ENCODE results near the gene SHLD1.

The SHLD1 gene

GRCh38 chr20:5781798-5782750 is 31.9 kb downstream of the SHLD1 start:
- TF ChIP-seq CTCF (IDR thresholded peaks at IDR 0.05; ENCODE audit: low read depth, low read length), result no peak
- DNase-seq (ENCODE audit: extremely low read depth, low read depth), result no peak

DNA sequence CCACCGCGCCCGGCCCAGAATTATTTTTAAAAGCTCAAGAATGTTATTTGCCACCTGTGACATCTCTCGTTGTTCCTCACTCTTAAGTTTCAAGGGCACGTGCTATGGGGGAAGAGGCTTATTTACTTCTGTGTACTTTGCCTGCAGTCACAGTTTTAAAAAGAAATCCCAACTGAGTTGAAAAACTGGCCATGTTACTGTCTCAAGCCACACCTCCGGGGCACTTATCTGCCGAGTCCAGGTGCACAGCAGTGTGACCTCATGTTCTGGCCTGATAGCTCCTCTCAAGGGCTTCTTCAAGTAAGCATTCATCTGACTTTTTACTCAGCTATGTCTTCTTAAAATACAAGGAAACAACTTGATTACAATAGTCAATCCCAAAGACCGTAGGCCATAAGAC is 34.5 kb downstream of the SHLD1 start:
- no peak for TF ChIP-seq CTCF (IDR thresholded peaks at IDR 0.05; ENCODE audit: low read depth, low read length)
- no peak for DNase-seq (ENCODE audit: extremely low read depth, low read depth)

DNA sequence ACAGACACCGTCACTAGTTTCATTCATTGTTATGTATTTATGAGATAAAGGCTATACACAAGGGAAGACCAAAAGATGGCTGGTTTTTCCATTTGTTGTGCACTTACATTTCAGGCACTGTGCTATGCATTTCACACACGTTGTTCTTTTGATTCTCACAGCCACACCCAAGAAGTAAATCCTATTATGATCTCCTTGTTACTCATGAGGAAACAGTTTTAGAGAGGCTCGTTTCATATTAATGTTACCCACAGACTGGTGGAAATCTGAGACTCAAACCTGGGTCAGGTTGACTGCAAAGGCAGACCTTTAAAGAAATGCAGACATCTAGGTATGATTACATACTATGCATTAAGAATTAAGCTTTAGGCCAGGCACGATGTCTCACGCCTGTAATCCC is 34.9 kb downstream of the SHLD1 start:
- TF ChIP-seq CTCF (IDR thresholded peaks at IDR 0.05; ENCODE audit: low read depth, low read length), result no peak

GRCh38 chr20:5786930-5787795 is 37.0 kb downstream of the SHLD1 start:
- no peak for TF ChIP-seq CTCF (IDR thresholded peaks at IDR 0.05; ENCODE audit: low read depth, low read length)
- DNase-seq (ENCODE audit: extremely low read depth, low read depth), result no peak

More for the DNA sequence above, 34.9 kb downstream of the SHLD1 start:
- no peak for DNase-seq (ENCODE audit: extremely low read depth, low read depth)

- TF ChIP-seq CTCF (IDR thresholded peaks at IDR 0.05; ENCODE audit: low read depth, low read length), result no peak
- DNase-seq (ENCODE audit: extremely low read depth, low read depth), result no peak
These were observed 37.6 kb downstream of the SHLD1 start for GRCh38 chr20:5787796-5788165.

- TF ChIP-seq CTCF (IDR thresholded peaks at IDR 0.05; ENCODE audit: low read depth, low read length), result peak; percentile 77
- peak; percentile 77 for DNase-seq (ENCODE audit: extremely low read depth, low read depth)
These were observed 38.2 kb downstream of the SHLD1 start for GRCh38 chr20:5788385-5788895.
